Ecto neural progenitor cell (in vitro differentiated cells): ENCODE data around the gene SUGP1.
A peak's percentile ranks its signal among the peaks of the same experiment; 100 is the strongest.
"Not testable (repeated sequence)": the region's sequence is repeated elsewhere in the genome, so short reads cannot be mapped to it uniquely, and the experiment has no call there.

Experiments
- DNase-seq: peaks from one replicate; pipeline ENCODE4 v3.0.0-alpha.2; 2018; ENCODE audit warnings: low spot score

The SUGP1 gene

DNA sequence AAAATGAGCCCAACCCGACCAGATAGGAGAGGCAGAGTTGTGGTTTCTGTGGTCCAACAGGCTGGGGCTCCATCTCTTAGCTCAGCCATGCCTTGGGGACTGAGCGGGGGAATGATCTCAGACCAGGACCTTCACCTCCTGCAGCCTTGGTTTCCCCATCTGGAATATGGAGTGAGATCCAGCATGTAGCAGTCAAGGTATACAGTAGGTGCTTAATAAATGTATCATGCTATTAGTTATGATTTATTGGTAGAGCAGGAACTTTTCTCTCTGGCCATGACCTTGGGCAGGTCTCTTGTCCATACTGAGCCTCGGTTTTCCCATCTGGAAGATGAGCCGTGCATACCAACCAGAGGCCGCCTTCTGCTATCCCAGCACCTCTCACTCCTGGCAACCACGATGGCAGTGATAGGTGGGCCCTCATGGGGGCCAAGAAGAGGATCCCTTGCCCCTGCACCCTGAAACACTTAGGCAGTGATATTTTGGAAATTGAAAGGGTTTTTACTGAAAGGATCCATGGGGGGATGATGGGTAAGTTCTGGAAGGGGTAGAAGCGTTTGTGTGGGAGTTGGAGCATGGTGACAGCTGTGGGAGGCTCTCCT is 56.3 kb downstream of the SUGP1 start:
- DNase-seq: no peak

DNA sequence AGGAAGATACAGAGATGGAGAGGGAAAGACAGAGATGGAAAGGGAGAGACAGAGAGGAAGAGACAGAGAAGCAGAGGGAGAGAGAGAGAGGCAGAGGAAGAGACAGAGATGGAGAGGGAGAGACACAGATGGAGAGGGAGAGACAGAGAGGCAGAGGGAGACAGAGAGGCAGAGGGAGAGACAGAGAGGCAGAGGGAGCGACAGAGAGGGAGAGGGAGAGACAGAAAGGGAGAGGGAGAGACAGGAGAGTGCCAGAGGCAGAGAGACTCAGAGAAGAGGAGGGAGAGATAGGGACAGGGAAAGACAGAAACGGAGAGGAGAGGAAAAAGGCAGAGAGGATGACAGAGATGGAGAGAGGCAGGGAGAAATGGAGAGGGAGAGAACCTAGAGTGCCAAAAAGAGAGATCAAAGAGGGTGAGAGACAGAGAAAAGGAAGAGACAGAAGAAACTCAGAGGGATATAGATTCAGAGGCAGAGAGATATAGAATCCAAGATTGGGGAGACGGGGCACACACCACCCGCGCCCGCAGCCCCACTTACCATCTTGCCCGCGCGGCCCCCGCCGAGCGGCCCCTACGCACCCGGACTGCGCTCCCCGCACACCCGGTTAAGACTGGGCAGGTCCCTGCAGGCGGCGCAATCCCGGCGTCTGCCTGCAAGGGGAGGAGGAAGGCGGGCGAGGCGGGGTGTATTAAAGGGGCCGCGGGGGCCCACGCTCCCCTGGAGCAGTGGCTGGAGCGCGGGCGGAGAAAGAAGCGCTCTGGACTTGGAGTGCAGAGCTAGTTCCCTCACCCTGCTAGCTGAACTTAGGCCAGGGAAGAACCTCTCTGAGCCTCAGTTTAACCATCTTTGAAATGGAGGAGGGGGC is 57.9 kb downstream of the SUGP1 start:
- DNase-seq: no peak

DNA sequence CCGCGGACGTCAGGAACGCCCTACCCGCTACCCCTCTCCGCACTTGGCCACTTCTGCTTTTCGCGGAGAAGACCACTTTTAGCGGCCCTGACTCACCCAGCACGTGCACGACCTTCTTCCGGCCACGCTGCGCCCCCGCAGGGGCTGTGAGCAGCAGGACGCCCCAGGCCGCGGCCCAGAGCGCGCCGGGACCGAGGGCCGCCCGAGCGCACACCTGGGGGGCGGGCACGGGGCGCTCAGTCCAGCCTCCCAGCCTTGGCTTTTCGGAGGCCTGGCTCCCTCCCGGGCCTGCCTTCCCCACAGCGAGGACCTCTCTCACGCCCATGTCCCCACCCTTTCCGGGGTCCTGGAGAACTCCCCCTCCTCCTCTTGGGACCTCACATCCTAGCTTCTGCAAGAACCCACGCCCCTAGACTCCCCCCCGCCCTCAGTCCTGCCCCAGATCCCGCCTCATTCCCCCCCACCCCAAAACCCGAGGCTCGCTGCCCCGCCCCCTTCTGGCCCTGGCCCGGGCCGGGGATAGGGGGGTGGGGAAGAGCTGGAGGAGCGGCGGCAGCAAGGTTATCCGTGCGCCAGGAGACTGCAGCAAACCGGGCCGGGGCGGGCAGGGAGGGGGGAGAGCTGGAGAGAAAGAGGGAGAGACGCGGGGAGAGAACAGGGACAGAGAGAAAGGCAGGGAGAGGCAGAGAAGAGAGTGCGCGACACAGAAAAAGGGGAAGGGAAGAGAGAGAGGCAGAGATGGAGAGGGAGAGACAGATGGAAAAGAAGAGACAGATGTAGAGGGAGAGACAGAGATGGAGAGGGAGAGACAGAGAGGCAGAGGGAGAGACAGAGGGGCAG is 58.7 kb downstream of the SUGP1 start:
- peak; percentile 84 for DNase-seq

DNA sequence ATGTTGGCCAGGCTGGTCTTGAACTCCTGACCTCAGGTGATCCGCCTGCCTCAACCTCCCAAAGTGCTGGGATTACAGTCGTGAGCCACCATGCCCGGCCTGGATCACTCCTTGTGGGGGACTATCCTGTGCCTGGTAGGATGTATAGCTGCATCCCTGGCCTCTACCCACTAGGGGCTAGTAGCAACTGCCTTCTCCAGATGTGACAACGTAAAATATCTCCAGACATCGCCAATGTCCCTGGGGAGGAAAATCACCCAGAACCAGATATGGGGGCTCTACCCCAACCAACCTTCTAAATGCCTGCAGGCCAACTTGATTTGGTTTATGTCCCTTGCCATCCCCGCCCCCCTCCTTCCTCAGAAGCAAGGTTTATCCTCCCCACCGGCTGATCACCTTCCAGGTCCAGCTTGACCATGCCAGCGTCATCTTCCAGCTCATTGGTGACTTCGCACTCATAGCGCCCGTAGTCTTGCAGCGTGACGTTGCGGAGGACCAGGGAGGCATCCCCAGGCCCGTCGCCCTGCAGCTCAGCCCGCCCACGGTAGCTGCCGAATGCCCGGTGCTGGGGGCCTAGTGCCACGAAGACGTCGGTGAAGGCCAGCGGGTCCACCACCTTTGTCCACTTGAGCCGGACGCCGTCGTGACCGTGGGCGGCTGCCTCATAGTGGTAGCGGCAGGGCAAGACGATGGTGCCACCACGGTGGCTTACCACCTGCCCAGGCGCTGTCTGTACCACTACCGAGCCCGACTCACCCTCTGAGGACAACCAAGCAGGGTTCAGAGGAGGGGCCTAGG is 59.7 kb downstream of the SUGP1 start:
- DNase-seq: no peak

DNA sequence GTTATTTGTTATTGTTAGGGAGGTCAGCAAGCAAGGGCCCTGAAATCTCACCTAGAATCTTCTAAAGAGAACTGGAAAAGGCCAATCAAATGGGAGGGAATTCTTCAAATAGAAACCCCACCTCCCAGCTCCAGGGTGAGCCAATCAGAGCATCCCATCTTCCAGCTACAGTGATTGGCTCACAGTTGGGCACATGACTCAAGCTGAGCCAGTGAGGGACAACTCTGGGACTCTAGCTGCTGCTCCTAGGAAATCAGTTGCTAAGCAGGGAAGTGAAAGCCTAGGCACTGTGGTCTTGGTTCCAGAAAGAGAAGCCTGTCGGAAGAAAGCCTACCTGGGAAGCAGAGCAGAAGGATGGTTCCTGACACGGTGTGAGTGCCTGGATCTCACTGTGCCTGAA is 60.6 kb downstream of the SUGP1 start:
- DNase-seq: no peak

DNA sequence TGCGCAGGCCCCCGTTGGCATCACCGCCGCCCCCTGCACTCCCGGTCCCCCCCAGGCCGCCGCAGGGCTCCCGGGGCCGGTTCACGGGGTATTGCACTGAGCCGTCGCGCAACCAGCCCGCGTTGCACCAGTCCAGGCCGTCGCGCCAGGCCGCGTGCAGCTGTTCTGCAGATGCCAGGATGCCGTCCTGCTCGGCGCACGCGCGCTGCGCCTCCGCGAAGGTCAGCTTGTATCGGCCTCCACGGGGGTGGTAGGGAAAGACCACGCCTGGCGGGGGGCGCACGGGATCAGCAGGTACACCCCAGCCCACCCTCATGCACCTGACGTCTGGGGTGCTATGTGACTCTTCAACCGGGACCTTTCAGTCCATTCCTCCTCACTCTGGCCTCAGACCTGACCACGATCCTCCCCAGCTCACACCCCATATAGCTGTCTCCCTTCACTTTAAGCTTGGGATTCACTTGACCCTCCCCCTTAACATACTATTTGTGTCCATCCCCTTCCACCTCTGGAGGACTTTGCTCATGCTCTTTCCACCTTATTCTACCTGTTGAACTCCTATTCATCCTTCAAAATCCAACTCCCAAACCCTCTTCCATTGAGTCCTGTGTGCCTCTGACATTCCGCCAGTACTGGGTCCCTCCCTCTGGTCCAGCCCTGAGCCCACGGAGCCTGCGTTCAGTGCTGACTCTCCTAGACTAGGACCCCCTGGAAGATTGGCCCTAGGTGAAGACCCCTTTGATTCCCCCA is 61.5 kb downstream of the SUGP1 start:
- DNase-seq: no peak

DNA sequence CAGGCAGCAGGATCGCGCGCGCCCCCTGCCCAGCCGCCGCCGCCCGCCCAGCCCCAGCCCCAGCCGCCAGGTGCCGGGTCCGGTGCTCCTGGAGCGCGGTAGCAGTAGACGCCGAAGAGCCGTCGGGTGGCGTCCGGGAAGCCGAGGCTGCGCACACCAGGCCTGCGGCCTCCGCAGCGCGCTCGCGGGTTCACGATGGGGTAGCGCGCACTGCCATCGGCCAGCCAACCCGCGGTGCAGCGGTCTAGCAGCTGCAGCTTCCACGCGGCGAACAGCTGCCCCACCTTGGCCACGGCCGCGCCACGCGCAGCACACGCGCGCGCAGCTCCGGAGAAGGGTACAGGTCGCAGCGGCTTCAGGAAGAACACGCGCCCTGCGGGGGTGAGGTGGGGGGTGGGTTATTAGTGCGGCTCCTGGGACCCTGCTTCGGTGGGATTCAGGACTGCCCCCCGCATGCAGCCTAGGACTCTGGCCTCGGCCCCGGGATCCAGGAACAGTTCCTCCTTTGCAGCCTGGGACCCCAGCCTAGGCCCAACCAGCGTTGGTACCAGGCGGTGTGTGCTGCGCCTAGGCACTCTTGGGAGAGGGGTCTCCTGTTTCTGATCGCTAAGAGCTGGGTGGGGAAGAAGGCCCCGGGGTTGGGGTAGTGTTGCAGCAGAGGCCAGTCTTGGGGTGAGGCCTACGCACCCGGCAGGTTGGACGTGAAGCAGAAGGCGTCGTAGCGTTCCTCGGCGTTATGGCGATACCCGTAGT is 62.3 kb downstream of the SUGP1 start:
- DNase-seq: no peak

DNA sequence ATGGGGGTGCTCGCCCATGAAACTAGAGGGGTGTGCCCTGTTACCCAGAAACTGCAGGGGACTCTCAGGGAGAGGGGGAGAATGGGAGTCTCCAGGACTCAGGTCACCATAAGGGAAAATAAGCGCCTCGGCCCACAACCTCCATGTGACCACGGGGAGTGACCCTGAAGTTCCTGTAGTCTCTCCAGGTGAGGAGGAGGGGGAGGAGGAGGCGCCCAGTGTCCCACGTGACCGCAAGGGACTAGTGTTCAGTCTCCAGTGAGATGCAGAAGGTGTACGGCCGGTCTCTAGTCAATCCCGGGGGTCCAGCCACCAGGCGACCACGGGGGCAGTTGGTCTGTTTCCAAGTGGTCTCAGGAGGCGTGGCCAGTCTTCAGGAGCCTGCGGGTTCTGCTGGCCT is 63.2 kb downstream of the SUGP1 start:
- DNase-seq: no peak

DNA sequence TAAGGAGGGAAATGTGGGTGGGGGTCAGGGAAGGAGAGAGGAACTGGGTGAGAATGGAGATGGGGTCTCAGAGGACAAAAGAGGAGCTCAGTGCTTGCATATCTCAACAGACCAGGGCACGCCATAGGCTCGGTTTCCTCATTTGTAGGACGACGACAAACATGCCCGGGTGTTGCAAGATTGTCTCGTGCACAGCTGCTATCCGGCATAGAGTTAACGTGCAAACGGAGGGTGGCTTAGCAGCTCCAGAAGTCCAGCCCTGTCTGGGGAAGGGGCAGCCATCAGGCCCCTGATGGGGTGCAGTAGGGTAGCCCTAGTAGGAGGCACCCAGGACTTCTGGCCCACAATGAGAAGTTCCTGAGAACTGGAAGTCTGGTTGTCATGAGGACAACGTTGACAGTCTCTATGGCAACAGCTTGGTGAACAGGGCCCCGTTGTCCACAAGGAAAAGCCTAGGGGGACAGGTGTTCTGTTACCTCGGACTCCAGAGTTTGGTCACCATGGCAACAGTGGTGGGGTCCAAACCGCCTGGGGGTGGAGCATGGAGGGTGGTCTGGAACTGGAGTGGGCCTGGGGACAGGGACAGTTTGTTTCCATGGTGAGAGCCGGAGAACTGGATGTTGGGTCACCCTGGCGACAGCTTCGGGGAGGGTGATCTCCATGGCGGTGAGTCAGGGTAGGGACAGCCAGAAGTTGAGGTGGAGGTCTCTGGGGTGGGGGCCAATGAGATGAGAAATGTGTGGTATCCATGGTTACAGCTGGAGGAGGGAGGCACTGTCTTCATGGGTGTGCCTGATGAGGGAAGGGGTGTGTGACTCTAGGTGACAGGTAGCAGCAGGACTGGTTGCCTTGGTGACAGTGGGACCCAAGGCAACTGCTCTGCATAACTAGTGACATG is 64.0 kb downstream of the SUGP1 start:
- DNase-seq: no peak

DNA sequence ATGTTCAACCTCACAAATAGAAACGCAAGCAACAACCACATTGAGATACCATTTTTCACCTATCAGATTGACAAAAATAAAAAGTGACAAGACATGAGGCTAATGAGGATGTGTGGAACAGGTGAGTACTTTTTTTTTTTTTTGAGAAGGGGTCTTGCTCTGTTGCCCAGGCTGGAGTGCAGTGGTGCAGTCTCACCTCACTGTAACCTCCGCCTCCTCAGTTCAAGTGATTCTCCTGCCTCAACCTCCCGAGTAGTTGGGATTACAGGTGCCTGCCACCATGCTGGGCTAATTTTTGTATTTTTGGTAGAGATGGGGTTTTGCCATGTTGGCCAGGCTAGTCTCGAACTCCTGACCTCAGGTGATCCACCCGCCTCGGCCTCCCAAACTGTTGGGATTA is 66.9 kb downstream of the SUGP1 start:
- DNase-seq: not testable (repeated sequence)

DNA sequence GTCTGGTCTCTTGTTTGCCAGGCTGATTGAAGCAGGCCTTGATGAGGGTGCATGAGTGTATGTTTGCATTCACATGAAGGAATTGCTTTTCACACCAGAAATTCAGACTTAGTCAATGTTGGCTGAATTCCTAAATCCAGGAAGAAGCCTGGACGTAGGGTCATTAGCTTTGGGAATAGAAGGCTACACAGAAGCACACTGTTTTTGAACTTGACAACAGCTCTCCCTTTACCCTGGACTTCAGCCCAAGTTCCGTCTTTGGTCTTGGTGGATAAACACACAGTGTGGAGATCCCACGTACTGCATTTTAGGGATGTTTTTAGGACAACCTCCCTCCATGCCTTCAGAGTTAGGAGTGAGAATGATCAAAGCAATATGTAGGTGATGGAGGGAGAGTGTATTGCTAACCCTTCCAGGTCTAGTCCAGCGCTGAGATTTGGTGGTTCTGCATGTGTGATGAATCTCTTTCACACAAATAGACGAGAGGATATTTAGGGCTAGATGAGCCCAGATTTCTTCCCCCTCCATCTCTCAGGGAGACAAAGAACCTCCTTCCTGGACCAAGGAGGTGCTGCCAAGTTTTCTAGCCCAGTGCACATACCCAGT is 70.0 kb downstream of the SUGP1 start:
- no peak for DNase-seq

DNA sequence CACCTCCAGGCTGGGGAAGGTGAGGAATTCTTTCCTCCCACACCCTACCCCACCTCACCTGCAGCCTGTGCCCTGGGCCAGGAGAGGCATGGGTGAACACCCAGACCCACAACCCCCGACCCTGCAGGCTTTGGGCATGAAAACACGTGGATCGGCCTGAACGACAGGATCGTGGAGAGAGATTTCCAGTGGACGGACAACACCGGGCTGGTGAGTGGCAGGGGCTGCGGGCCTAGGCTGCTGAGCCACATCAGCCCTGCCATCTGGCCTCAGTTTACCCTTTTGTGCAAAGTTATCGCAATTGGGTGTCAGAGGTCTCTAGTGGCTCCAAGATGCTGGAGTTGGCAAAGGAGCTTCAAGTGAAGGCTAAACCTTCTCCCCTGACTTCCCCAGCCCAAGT is 79.8 kb downstream of the SUGP1 start:
- no peak for DNase-seq

DNA sequence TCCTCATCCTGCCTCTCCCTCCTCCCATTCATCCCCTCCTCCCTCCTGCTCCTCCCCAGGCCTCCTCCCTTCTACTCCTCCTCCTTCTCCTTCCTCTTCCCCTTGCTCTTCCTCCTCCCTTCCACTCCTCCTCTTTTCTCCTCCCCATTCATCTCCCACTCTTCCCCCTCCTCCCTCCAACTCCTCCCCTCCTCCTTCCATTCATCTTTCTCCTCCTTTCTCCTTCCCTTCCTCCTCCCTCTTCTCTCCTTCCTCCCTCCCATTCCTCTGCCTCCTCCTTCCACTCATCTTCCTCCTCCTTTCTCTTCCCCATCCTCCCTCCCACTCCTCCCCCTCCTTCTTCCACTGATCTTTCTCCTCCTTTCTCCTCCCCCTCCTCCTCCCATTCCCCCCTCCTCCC is 80.6 kb downstream of the SUGP1 start:
- no peak for DNase-seq

DNA sequence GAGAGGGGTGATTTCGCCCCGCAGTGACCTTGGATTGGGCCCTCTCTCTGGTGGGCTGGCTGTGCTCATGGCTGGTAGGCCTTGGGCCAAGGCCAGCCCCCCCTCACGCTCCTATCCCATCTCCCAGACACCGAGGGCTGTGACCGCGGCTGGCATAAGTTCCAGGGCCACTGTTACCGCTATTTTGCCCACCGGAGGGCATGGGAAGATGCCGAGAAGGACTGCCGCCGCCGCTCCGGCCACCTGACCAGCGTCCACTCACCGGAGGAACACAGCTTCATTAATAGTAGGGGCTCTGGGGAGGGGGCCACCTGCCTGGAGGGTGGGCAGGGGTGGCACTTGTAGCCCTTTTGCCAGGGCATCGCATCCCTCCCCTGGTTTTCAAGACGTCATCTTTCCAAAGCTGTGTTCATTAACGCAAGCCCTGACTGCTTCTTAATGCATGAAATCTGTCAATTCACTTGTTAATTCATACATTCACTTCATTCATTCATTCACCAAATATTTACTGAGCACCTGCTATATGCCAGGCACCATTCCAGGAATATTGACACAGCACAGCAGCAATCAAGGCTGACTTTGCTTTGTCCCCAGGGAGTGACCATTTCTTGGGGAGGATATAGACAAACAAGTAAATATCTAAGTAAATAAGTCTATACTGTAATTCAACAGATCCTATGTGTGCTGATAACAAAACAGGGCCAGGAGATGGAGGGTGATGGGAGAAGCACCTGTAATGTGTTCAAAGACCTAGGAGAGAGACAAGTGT is 82.0 kb downstream of the SUGP1 start:
- DNase-seq: no peak

DNA sequence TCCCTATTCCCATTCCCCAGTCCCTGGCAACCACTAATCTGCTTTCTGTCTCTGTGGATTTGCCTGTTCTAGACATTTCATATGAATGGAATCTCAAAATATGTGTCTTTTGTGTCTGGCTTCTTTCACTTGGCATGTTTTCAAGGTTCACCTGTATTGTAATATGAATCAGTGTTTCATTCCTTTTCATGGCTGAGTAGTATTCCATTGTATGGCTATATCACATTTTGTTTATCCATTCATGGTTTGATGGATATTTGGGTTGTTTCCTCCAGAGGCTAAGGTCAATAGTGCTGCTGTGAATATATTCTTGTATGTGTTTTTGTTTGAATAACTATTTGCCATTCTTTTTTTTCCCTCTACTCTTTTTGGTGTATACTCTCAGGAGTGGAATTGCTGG is 84.1 kb downstream of the SUGP1 start:
- DNase-seq: no peak

DNA sequence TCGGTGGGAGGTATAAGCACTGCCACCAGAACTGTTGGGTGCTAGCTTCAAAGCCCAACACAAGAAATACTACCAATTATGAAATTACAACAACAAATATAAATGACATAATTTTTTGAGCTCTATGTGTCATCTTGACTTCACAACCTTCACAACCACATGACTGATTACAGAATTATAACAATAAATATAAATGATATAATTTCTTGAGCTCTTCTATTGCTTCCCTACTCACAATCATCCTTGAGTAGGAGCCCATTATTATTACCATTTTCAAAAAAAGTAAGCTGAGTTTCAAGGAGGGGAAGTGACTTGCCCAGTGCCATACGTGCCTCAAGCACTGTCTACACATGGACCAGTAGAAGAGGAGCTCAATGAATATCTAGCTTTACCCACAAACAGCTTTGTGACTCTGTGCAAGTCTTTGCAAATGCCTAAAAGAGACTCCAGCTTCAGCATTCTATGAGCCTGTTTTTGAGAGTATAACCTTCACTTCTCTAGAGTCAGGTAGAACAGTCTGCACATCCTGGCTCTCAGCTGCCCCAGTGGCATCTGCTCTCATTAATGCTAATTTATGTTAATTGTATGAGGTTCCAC is 86.0 kb downstream of the SUGP1 start:
- no peak for DNase-seq

DNA sequence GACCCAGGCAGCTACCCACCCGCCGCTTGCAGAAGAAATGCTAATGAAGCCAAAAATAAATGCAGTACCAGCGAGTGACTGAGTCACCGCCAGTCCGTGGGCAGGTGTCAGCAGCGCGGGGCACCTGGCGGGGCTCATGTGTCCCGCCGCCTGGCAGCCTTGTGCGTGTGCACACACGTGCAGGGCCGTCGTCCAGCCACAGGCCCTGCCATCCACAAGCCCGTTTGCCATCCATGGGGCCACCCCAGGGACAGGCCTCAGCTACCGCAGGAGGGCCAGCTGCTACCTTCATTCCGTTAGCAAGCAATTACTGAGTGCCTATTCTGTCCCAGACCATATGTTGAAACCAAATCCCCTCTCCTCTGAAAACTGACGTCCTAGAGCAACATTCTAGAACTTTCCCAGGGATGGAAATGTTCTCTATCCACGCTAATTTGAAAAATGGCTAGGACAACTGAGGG is 88.0 kb downstream of the SUGP1 start:
- no peak for DNase-seq

DNA sequence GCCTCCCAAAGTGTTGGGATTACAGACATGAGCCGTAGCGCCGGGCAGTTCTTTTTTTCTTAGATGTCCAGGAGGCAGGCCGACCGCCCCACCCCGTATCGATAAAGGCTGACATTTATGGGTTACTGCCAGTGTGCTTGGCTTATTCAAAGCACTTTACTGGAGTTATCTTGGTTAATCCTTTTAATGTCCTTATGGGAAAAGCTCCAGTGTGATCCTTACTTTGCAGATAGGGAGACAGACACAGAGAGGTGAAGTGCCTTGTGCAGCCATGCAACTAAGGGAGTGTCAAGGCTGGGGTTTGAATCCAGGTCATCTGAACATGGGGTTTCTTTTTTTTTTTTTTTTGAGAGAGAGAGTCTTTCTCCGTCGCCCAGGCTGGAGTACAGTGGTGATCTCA is 89.3 kb downstream of the SUGP1 start:
- DNase-seq: no peak
